ENCODE data around the gene DMKN.

Gene DMKN

DNA sequence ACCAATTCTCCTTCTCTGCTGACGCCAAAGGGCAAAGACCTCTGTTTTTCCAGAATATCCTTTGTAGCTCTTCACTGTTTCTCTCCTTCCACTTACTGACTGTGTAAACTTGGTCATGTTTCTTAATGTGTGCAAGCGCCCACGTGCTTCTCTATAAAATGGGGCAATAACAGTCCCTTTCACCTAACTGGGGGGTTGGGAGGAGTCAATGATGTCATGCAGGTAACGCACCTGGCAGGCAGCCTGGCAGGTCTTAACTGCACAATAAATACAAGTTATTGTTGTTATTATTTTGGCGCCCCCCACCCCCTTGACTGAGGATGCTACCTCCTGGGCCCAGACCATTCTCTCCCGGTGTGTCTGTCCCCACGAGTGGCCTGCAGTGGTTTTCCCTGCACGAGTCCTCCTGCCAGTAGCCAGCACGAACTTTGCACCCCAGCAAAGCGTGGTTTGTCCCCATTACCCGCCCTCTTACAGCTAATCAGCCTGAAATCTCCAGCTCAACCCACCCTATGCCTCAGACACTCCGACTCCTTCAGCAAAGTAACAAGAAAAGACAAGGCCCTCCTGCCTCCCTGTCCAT lies 9.4 kb upstream of the DMKN start:
- DNase-seq, result no peak

DNA sequence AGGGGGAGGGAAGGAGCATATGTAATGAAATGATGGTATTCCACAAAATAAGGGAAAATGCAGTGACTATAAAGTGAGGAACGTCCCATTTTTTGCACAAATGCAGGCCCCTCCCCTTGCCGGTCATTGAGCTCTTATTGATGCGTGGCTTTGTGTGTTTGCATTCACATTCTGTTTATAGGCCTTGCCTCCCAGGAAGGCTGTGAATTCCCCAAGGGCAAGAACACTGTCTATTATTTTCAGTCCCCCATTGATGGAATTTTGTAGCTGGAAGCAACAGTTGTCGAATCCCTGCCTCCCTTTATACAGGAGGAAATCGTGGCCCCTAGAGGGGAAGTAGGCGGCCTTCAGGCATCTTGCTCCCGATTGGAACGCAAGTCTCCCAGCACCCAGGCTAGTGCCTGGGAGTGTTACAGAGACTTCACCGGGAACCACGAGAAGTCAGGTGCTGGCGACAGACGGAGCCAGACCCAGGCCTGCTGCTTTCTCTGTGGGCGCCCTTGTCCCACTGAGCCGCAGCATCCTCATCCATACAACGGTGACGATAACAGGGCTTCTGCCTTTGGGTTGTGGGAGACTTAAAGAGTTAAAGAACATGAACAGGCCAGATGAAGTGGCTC lies 7.8 kb upstream of the DMKN start:
- DNase-seq, result no peak

DNA sequence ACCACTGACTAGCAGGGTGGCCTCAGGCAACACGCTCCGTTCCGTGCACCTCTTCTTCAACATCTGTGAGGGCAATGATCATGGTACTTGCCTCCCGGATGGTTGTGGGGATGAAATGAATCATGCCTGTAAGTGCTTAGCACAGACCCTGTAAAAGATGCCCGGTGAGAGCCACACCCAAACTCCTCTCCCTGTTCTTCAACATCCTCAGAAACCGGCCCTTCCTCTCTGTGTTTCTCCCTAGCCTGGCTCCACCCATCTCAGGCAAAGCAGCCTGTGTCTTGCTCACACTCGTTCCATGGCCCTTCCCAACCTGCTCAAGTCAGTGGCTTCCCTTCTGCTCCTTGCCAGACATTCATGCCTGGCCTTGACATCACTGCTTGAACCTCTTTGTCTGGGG lies 5.8 kb upstream of the DMKN start:
- no peak for DNase-seq

DNA sequence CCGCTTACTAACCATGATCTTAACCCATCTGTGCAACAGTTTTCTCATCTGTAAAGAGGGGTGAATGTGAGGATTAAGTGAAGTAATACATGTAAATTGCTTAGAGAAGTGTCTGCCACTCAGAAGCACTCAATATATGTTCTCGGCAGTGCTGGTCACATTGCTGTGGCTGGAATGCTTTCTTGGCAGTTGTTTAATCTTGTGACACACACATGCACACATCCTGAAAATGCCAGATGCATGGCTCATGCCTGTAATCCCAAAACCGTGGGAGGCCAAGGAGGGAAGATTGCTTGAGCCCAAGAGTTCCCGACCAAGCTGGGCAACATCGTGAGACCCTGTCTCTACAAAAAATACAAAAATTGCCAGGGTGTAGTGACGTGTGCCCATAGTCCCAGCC lies 4.9 kb upstream of the DMKN start:
- DNase-seq, result no peak

DNA sequence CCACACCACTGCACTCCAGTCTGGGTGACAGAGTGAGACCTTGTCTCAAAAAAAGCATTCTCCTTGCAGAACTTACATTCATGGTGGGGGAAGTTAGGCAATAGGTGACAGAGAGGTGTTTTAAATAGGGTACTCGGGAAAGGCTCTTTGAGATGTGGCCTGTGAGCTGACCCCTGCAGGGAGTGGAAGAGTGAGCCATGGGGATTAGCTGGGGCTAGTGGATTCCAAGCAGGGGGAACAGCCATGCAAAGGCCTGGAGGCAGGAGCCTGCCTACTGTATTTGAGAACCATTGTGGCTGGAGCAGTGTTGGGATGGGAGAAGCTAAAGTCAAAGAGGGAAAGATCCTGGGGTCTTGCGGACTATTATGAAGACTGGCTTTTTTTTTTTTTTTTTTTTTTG lies 3.9 kb upstream of the DMKN start:
- DNase-seq, result no peak

DNA sequence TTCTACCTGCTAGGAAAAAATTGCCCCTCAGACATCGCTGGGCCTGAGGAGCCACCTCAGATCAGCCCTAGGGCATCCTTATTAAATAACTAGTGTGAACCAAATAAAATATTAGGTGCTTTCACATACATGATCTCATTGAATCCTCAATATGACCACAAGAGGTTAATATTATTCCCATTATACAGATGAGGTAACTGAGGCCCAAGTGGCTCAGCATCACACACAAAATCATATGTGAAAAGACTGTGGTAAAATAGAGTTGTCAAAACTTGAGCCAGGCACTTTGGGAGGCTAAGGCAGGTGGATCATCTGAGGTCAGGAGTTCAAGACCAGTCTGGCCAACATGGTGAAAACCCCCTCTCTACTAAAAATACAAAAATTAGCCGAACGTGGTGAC lies 2.9 kb upstream of the DMKN start:
- DNase-seq, result no peak

DNA sequence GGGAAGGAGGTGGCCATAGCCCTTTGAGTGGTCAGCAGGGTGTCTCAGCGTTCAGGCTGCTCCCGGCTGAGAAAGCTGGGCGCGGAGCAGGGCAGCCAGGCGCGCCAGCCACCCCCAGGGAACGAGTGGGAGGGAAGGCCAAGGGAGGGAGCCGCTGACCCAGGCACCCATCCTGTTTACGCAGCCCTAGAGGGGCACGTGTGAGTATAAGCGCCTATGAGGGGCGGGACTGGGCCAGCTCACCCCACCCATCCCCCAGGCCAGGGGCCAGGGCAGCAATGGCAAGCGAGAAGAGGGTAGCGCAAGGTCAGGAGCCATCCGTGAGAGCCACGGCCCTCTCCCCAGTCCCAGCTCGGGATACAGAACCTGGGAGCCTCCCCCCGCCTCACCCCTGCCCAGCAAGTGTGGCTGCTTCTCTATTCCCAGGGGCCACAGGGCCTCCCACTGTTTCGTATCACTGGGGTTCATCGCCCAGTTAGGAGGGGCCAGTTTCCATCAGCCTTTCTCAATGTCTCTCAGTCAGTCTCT lies 897 bp upstream of the DMKN start:
- no peak for DNase-seq

DNA sequence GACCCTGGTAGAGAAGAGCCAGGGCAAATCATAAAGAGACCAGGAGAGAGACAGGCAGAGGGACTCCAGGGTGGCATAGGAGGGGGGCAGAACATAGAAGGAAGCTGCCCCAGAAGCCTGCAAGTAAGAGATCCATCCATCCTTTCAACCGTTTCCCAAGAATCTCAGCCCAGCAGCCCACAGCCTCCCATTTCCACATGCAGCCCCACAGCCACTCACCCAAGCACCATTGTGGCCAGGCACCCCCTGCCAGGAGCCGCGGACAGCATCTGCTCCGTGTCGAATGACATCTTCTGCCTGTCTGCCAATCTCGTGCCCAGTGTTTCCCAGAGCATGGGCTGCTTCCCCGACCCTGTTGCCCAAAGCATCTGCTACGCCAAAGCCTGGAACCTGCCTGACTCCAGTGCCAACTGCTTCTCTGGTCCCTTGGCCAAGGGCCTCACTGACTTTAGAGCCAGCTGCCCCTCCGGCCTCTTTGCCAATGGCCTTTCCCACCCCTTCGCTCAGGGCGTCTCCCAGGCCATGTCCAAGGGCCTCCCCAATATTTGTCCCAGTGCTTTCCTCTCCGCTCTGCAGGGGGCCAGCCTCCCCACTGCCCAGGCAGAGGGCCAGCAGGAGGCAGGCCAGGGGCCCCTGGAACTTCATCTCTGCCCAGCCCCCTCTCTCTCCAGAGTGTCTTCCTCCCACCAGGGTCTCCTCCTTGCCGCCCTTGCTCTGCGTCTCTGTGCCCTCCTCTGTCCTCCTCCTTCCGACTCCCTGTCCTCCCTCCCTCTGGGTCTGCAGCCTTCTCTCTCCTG lies 420 bp downstream of the DMKN start:
- no peak for DNase-seq

DNA sequence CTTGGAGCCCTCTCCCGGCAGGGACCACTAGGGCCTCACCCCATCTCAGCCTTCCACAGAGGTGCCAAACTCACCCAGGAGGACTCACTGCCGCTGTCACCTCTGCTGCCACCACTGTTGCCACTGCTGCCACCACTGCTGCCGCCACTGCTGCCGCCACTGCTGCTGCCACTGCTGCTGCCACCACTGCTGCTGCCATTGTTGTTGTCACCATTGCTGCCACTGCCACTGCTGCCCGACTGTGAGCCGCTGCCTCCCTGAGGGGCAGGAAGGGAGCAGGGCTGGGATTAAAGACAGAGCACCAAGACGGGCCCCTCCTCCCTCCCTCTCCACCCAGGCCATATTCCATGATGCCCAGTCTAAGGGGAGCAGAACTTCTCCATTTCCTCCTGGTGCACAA lies 2.1 kb downstream of the DMKN start:
- DNase-seq, result no peak

DNA sequence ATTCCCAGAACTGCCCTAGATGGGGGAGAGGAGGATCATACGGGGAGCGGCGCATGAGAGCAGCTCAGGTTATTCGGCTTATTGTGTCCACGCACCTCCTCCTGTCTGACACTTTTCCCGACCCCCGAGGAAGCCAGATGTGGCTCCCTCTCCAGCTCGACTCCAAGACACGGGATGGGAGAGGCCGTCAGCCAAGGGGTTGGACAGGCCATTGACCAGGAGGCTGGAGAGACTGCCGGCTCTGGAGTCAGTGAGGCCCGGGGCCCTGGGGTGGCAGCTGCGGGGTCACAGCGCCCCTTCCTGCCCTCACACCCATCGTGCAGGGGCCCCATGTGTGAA lies 2.9 kb downstream of the DMKN start:
- no peak for DNase-seq

DNA sequence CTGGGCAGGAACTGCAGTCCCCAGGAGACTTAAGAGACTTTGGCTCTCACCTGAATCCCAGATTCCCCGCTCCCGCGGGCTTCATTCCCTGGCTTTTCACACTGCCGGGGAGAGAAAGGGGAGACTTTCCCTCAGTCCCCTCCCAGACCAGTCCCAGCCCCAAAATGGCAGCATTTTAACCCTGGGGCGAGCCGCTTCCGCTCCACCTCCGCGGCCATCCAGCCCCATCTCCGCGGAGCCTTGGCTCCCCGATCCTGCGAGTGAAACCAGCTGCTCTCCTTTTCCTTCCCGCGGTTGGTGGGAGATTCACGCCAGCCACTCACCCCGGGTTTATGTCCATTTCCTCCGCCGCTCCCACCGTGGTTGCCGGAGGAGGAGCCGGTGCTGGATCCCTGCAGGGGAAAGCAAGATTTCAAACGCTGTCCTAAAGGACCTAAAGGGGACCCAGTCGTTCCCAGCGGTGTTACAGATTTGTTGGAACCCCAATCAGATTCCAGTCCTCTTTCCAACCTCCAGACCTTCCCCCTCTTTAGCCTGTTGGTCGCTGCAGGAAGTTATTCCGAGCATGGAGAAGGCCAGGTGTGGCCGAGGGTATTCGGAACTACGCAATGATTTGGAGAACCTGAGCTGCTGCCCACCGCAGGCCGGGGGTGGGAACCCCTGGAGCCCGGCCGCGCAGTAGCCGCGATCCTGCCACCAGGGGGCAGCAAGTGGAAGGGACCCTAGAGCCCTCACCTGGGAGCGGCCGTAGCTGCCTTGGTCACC lies 3.4 kb downstream of the DMKN start:
- DNase-seq, result peak; percentile 29

DNA sequence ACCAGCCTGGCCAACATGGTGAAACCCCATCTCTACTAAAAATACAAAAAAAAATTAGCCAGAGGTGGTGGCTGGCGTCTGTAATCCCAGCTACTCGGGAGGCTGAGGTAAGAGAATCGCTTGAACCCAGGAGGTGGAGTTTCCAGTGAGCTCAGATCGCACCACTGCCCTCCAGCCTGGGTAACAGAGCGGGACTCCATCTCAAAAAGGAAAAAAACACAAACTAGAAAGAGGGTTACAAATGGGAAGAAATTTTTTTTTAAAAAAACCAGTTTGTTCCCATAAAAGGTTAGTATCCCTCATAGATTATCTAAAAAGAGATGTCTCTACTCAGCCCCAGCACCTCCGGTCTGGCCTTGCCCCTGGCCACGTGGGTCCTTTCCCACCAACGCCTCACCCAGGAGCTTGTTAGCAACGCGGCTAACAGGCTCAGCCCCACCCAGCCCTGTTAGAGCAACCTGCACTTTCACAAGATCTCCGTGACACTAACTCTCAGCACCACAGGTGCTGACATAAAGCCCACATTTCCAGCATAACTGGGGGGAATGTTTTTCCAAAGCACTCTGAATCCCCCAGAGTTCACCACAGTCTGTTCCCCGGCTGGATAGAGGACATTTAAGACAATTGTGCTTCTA lies 4.3 kb downstream of the DMKN start:
- DNase-seq, result no peak

DNA sequence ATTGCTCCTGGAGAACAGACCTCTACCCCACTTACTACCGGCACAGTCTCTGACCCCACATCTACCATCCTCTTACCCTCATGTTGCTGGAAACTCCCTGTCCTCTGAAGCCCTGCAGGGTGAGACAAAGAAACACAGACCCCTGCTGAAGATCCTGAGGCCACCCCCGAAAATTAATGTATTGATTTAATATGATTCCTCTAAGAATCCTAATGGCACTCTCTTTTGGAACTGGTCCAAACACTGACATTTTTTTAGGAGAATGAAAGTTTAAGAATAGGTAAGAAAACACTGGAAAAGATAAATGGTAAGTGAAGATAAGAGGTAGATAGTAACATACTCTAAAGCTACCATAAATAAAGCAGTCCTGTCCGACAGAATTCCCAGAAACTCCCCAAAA lies 5.3 kb downstream of the DMKN start:
- DNase-seq, result no peak

DNA sequence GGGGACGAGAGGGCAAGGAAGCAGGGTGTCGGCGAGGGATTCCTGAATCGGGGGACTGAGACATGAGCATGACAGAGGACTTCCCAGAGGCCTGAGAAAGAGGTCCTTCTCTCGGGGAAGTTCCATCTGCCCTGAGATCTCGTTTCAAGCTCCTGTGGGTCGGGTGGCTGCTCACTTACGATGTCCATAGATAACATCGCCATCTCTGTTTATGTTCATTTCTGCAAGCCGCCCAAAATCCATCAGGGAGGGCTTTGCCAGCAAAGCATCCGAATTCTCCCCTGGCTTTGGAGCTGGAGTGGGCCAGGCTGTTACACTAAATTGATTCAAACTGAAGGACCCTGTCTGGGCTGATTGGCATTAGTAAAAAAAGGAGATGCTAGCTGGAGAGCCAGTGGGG lies 5.9 kb downstream of the DMKN start:
- no peak for DNase-seq

DNA sequence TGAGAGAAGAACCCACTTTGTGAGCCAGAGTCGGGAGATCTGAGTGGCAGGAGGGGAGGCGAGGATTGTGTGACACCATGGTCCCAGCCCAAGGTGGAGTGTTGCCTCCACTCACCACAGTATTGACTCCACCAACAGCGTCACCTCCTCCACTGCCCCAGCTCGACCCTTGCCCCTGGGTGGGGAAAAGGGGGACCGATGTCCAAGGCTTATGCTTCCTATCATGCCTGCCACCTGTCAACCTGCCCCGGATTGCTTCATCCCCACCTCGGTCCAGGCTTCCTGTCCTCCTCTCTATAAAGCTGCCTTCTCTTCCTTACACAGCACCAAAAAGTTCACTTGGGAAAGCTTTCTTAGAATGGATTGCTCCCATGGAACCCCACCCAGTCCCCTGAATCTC lies 7.4 kb downstream of the DMKN start:
- DNase-seq, result no peak

DNA sequence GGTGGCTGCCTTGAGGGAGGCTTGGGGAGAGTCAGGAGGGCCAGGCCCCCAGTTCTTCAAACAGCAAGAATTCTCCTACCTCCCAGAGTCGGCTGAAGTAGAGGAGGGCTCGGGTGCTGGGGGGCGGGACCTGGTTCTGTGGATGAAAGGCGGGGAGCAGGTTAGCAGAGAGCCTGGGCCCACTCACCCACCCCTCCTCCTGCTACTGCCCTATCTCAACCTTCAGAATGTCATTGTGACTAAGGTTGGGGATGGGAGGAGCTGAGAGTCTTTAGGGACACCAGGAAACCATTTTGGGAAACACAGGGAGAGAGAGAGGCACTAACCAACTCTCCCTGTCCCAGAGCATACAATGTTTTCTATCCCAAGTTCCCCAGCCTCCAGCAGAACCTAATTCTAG lies 10.7 kb downstream of the DMKN start:
- no peak for DNase-seq

DNA sequence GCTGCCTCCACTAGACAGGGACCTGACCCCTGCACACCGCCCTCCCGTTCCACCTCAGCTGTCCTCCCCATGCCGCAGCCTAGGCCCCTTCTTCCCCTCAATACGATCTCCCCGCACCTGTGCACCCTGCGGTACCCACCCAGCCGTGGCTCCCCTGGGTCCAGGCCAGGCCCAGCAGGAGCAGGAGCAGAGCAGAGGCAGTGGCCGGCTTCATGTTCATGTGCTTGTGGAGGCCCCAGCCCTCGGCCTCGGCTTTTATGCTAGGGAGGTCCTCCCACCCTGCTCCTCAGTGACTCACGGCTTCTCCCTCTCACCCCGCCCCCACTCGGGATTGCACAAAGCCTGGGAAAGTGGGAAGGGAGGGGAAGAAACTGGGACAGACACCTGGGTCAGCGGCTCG lies 11.8 kb downstream of the DMKN start:
- no peak for DNase-seq

DNA sequence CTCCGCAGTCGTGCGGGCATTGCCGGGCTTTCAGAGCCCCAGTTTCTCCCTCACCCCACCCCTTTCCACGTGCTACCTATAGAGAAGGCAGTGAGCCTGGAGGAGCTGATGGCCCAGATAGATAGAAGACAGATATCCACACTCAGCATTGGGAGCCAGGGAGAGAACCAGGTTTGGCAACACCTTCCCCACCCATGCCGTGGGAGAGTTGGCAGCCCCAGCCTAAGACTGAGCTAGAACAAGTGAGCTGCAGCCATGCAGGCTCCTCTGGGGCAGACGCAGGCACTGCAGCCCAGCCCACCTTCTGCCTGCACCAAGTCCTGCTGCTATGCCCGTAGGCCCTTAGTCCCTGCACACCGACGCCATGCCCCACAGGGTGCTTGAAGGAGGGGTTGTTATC lies 12.8 kb downstream of the DMKN start:
- DNase-seq, result no peak

DNA sequence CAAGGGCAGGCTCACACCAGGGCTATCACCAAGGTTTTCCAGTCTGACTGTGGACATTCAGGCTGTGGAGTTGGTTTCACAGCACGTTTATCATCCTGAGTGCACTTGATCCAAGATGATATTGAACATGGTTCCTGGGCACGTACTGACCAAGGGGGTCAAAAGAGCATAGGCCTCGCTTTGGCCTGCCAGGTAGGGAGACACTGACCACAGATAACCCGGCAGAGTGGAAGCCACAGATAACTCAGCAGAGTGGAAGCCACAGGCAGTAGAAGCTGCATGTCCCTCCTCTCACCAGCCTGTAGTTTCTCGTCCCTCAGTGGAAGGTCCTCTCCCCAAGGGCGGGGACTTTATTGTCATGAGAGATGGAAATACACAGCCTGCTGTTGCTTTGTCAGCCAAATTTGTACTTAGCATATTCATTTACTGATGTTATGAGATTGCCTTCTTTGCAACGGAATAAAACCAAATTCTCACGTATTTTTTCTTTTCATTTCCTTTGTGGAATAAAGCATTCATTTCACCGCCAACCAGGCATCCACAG lies 14.4 kb downstream of the DMKN start:
- no peak for DNase-seq

DNA sequence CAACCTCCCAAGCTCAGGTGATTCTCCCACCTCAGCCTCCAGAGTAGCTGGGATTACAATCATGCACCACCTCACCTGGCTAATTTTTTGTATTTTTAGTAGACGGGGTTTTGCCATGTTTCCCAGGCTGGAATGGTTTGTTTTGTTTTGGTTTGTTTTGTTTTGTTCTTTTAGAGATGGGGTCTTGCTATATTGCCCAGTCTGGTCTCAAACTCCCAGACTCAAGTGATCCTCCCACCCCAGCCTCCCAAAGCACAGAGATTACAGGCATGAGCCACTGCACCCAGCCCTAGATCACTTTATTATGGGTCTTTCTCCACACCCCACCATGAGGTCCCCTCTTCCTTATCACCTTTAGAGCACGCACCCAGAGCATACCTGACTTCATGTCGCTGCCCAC lies 15.2 kb downstream of the DMKN start:
- DNase-seq, result no peak

DNA sequence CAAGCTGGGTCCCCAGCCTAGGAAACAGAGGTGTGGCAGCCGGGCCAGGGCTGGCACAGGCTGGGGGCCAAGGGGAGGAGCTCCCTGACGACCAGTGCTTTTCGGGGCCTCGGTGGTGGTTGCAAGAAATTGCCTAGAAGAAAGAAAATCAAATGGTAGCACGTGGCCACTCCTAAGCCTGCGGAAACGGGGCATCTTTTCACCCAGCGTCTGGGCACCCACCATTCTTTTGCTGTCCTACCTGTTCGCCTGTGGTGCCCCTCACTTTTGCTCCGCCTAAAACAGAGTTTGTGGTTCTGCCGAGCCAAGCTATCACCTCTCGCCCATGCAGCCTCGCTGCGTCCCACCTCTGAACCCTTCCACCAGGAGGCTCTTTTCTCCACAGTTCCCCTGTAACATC lies 16.0 kb downstream of the DMKN start:
- DNase-seq, result no peak

DNA sequence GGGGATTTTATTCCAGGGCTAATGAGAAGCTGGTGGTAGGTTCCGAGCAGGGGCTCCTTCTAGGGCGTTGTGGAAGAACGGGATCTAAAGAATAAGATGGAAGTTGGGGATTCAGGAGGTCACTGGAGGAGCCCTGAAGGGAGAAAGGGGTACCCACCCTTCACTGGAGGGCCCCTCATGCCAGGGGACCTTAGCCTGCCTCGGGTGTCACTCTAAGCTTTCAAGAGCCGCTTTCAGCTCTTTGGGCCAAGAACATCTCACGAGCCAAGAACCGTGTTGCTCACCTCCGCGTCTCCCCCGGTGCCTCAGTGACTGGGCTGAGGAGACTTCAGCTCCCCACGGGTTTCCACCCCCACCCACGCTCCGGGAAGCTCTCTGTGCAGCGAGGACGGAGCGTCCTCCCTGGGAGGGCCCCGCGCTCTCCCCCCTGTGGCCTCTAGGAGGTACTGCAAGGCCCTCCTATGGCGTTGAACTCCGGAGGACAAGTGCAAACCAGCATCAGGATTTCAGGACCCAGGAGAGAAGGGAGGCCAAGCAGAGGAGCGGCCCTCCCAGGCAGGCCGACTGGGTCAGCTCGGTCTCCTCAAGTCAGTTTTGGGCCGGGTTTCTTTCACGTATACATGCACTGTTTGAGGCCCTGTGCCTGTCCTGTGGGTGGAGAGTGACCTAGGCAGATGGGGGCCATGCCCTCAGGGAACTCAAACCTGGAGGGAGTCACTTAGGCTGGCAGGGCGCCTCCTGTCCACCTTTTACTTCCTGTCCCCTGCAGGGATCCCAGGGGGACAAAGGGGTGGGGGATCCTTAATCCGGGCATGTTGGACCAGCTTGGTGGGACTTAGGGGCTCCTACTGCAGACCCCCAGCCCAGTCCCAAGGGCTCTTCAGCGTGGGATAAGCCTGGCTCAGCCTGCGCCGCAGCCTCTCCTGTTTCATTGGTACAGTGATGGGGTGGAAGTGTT lies 18.1 kb downstream of the DMKN start:
- DNase-seq, result peak; percentile 6
